GM23248 (cell line): ENCODE measurements around the gene LBP.

Experiments used
- EZH2 ChIP-seq: fragments of 200-600 bp; sonication (generic); IDR thresholded peaks from 2 replicates; pipeline ENCODE4 v1.6.1; 2018; ENCODE audit warnings: antibody characterized with exemption, mild to moderate bottlenecking; ENCODE audit not compliant: insufficient read depth, poor library complexity, severe bottlenecking
- EZH2phosphoT487 ChIP-seq: fragments of 200-600 bp; sonication (generic); IDR thresholded peaks from 2 replicates; pipeline ENCODE4 v1.6.1; 2018; ENCODE audit warnings: antibody characterized with exemption, moderate library complexity, mild to moderate bottlenecking, low read depth; ENCODE audit not compliant: insufficient read depth

- TF ChIP-seq EZH2 (no peak), EZH2phosphoT487 (no peak)
Measured at GRCh38 chr20:38402816-38403215, 56.5 kb downstream of the LBP start.
